A673 (cell line): Measurements from ENCODE around the gene CPSF4.

ENCODE experiments used
- CTCF ChIP-seq: fragments of 300-800, 200-600 bp; sonication (generic); conservative IDR thresholded peaks from 2 replicates; pipeline ENCODE4 v1.5.1; 2017; ENCODE audit warnings: low read depth, mild to moderate bottlenecking, antibody characterized with exemption, low read length, moderate library complexity, mixed read lengths
- EZH2 ChIP-seq: fragments of 200-600 bp; sonication (generic); IDR thresholded peaks from 2 replicates; pipeline ENCODE4 v1.6.1; 2017; ENCODE audit warnings: borderline replicate concordance, low read depth, mild to moderate bottlenecking, mixed read lengths, antibody characterized with exemption, low read length; ENCODE audit not compliant: poor library complexity, severe bottlenecking

GRCh38 chr7:99424932-99425730 lies 13.6 kb upstream of the CPSF4 start:
- no peak for TF ChIP-seq CTCF
- no peak for TF ChIP-seq EZH2
